T1000 (cell line): Measurements from ENCODE around the gene VOPP1.
"Not testable (repeated sequence)": the region's sequence is repeated elsewhere in the genome, so short reads cannot be mapped to it uniquely, and the experiment has no call there.

ENCODE experiments used
- DNase-seq: peaks from one replicate; lab custom pipeline; 2025; ENCODE audit warnings: mixed read lengths; lab: John Stamatoyannopoulos, UW

The VOPP1 gene

GRCh38 chr7:55488216-55488615 lies 84.1 kb downstream of the VOPP1 start:
- no peak for DNase-seq

GRCh38 chr7:55486991-55487390 lies 85.3 kb downstream of the VOPP1 start:
- DNase-seq, result no peak

GRCh38 chr7:55486192-55486590 lies 86.1 kb downstream of the VOPP1 start:
- no peak for DNase-seq

- DNase-seq, result no peak
These were observed 86.7 kb downstream of the VOPP1 start for GRCh38 chr7:55485501-55486191.

GRCh38 chr7:55484834-55485233 lies 87.5 kb downstream of the VOPP1 start:
- DNase-seq, result no peak

GRCh38 chr7:55484241-55484640 lies 88.1 kb downstream of the VOPP1 start:
- no peak for DNase-seq

- DNase-seq, result no peak
These were observed 89.3 kb downstream of the VOPP1 start for GRCh38 chr7:55483046-55483445.

- DNase-seq, result no peak
These were observed 91.1 kb downstream of the VOPP1 start for GRCh38 chr7:55481155-55481554.

GRCh38 chr7:55478700-55479099 lies 93.6 kb downstream of the VOPP1 start:
- DNase-seq, result no peak

GRCh38 chr7:55477781-55478374 lies 94.4 kb downstream of the VOPP1 start:
- peak; percentile 38 for DNase-seq

- no peak for DNase-seq
These were observed 95.2 kb downstream of the VOPP1 start for GRCh38 chr7:55476852-55477780.

GRCh38 chr7:55475855-55476803 lies 96.2 kb downstream of the VOPP1 start:
- no peak for DNase-seq

- no peak for DNase-seq
These were observed 97.1 kb downstream of the VOPP1 start for GRCh38 chr7:55474944-55475854.

- DNase-seq, result no peak
These were observed 98.4 kb downstream of the VOPP1 start for GRCh38 chr7:55473932-55474331.

- no peak for DNase-seq
These were observed 99.2 kb downstream of the VOPP1 start for GRCh38 chr7:55472928-55473725.

GRCh38 chr7:55472406-55472805 lies 99.9 kb downstream of the VOPP1 start:
- DNase-seq, result not testable (repeated sequence)

- DNase-seq, result not testable (repeated sequence)
These were observed 100.7 kb downstream of the VOPP1 start for GRCh38 chr7:55471594-55471993.

- no peak for DNase-seq
These were observed 102.0 kb downstream of the VOPP1 start for GRCh38 chr7:55470261-55470660.

- DNase-seq, result no peak
These were observed 102.6 kb downstream of the VOPP1 start for GRCh38 chr7:55469721-55470120.

- DNase-seq, result no peak
These were observed 103.0 kb downstream of the VOPP1 start for GRCh38 chr7:55469271-55469681.
